Measurements from ENCODE around the gene BMX.

BMX gene

GRCh38 chrX:15500497-15500966 lies at the start of gene BMX:
TSS of gene BMX (plus strand) at chrX:15500807. CDS start at chrX:15508354, 7,547 bp downstream.
- FAIRE-seq = no peak

GRCh38 chrX:15451913-15452312 lies 48.7 kb upstream of the BMX start:
- FAIRE-seq = no peak

- no peak for FAIRE-seq
Measured at GRCh38 chrX:15464704-15465103, 35.9 kb upstream of the BMX start.

DNA sequence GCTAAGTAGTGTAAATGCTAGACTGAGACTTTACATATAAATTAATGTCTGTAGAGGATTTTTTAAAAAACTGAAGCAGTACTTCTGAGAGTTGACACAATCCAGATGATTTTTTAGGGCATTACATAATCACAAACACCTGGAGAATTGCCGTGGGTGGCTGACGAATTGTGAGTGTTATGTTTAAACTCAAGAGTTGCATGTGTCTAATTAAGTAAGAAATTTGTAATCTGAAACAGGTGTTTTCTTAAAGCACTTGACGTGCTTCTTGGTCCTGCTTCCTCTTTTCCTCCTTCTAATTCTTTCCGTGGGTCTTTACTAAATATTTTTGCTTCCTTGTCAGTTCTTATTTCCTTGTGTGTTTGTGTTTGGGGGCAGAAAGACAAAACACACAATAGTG lies 35.3 kb upstream of the BMX start:
- FAIRE-seq = no peak

DNA sequence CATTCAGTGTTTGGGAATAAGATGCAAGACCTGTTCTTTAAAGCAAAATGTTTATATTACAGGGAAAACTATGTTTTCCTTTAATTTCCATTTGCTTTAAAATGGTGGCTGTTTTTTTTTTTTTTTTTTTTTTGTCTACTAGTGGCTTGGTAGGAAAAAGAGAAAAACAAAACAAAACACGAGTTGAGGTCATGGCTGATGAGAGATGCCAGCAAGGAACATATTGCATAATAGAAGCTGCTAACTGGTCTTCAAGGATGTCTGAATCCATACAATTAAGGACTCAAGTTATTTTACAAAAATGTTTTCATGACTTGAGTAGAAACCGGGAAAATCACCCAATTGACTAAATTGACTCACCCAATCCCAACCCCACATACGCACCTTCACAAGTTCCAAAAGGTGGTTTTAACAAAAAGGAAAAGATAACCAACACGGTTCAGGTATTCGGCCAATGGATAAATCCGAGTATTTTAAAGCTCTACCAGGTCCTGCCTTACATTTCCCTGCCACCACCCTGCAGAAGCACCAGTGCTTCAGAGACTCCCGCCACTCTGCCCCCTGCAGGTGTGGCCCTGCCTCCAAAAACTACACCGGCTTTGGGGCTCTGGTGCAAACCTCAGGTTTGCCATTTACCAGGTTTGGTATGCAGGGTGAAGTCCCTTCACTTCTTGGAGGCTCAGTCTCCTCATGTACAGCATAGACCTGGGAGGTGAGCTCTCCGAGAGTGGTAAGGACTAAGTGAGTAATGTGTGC lies 34.5 kb upstream of the BMX start:
- no peak for FAIRE-seq

- peak; percentile 33 for FAIRE-seq
Measured at GRCh38 chrX:15468036-15468435, 32.6 kb upstream of the BMX start.

GRCh38 chrX:15469613-15470012 lies 31.0 kb upstream of the BMX start:
- FAIRE-seq = no peak

GRCh38 chrX:15471028-15471427 lies 29.6 kb upstream of the BMX start:
- peak; percentile 86 for FAIRE-seq

DNA sequence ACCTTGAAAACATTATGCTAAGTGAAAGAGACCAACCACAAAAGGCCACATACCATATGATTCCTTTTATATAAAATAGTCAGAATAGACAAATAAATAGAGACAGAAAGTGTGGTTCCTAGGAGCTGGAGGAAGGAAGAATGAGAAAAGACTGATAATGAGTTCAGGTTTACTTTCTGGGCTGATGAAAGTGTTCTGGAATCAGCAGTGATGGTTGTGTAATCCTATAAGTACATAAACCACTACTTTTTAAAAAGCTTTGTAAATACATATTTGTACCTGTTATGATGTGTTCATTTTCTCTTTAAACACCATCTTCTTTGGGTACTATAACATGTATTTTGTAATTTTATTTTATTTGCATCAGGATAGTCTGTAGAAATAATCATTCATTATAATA lies 28.1 kb upstream of the BMX start:
- no peak for FAIRE-seq

DNA sequence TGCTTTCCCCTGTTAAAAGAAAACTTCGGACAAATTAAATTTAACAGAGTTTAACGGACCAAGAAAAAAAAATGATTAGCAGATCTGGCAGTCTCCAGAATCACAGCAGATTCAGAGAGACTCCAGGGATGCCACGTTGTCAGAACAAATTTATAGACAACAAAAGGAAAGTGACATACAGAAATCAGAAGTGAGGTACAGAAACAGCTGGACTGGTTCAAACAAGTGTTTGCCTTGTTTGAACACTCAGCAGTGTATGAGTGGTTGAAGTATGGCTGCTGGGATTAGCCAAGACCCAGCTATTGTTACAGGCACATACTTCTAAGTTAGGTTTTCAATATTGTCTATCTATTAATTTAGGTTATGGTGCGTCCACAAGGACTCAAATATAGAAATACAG lies 26.6 kb upstream of the BMX start:
- no peak for FAIRE-seq

DNA sequence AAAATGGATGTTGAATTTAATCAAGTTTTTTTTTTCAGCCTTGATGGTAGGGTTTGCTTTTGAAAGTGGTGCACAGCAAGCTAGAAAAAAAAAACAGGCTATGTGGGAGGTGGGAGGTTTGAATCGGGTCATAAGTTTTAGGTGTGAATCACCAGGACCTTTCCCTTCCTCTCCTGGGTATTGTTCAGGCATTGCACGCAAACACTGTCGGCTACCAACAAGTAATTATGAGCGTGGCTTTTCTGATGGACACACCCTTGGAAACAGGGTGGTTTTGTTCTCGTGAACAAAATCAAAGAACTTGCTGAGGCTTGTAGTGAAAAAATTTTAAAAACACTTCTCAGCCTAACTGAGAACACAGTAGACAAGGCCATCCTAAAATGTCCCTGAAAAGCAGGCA lies 25.6 kb upstream of the BMX start:
- FAIRE-seq = no peak

- FAIRE-seq = no peak
Measured at GRCh38 chrX:15475486-15475885, 25.1 kb upstream of the BMX start.

DNA sequence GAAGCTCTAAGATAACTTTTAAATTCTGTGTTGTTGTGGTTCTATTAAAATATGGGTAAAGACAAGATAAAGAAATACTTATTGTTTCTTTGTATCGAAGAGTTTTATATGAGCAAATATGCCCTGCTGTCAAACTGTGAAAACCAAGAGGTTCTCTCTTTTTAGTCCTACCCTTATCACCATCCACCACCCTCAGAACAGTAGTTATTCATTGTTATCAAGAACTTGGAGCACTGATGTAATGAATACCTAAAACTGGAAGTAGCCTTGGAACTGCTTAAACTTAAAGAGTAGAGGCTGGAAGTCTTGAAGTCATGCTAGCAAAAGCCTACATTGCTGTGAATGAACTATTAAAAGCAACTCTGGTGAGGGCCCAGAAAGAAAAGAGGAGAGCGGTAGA lies 16.7 kb upstream of the BMX start:
- no peak for FAIRE-seq

GRCh38 chrX:15492469-15492868 lies 8.1 kb upstream of the BMX start:
- FAIRE-seq = no peak

- FAIRE-seq = peak; percentile 74
Measured at GRCh38 chrX:15493118-15493962, 7.3 kb upstream of the BMX start, which contains the start of gene PIR. TSS of gene PIR (minus strand) at chrX:15493333. CDS start at chrX:15491257, 2,076 bp downstream.

- no peak for FAIRE-seq
Measured at GRCh38 chrX:15495801-15496200, 4.8 kb upstream of the BMX start.

GRCh38 chrX:15496824-15497223 lies 3.8 kb upstream of the BMX start:
- no peak for FAIRE-seq

GRCh38 chrX:15497865-15498264 lies 2.7 kb upstream of the BMX start:
- FAIRE-seq = no peak

GRCh38 chrX:15498741-15499140 lies 1.9 kb upstream of the BMX start:
- no peak for FAIRE-seq

GRCh38 chrX:15499976-15500375 lies 631 bp upstream of the BMX start:
- FAIRE-seq = no peak

- no peak for FAIRE-seq
Measured at GRCh38 chrX:15501506-15501905, 899 bp downstream of the BMX start.

DNA sequence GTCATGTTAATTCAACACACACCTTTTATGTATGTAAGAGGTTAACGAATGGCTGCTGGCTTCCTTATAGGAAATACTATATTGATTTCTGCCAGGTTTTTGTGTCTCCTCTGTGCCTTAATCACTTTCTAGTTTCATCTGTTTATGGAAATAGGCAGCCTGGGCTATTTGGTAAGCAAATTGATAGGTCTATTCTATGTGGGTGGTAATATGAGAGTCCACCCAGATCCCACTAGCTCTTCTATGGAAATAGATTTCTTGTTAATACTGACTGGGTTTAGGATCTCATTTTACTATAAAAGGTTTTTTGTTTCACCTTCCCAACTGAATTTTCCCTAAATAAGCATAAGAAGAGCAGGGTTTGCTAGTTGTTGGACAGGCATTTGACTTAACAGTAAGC lies 4.1 kb downstream of the BMX start:
- FAIRE-seq = no peak

DNA sequence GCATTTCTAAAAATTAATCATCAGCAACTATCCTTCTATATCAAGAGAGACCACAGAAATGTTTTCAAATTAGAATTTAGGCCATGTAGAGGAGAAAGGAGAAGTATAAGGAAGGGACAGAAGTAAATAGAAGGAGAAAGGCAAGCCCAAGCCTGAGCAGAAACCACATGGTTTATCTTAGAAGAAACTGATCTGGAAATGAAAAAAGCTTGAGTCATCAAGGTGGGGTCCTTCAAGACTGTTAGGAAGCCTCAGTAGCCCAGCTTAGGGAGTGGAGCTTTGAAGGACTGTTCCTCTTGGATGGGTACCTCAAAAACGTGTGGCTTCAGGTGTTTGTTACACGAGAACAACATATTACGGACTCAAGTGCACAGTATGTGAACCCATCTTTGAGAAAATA lies 4.5 kb downstream of the BMX start:
- no peak for FAIRE-seq

- no peak for FAIRE-seq
Measured at GRCh38 chrX:15507005-15507404, 6.4 kb downstream of the BMX start.
